Endothelial cell of umbilical vein (primary cell): ENCODE data around the gene SVOP. TPM values are rescaled to one million over a fixed set of nuclear protein-coding genes. Genes with fewer than 3 reads are reported as not detected.
A peak's percentile ranks its signal among the peaks of the same experiment; 100 is the strongest.

Experiments used
- BruUV-seq: library from RNA; stranded (reverse); fragments of 400-500 nt; replicated peaks from 2 replicates; lab custom pipeline; 2021; lab: Mats Ljungman, UMichigan
- CTCF ChIA-PET: fragments of 300-600, 350-600 bp; sonication (Branson Sonifier 250); formaldehyde crosslinking; loops from one replicate; lab custom pipeline; 2021; ENCODE audit warnings: antibody characterized with exemption, inconsistent platforms; lab: Charles Lee
- POLR2A ChIA-PET: fragments of 300-600, 350-600 bp; sonication (Branson Sonifier 250); formaldehyde crosslinking; loops from one replicate; lab custom pipeline; 2021; ENCODE audit warnings: antibody characterized with exemption, inconsistent platforms; lab: Charles Lee
- DNase-seq: peaks from one replicate; pipeline ENCODE4 v3.0.0-alpha.2; 2011; ENCODE audit warnings: low read depth, low spot score
- FAIRE-seq: peaks from 2 replicates; lab custom pipeline; 2011; peaks lifted over from hg19 to GRCh38; lab: Jason Lieb, UNC
- H2AFZ ChIP-seq: 2 replicates; pipeline ENCODE4 v1.6.0; 2012; ENCODE audit warnings: low read depth, low read length, control low read depth, inconsistent platforms
- H3K27ac ChIP-seq: 2 replicates; pipeline ENCODE4 v1.5.1; 2011; ENCODE audit warnings: low read depth, mild to moderate bottlenecking, control low read depth, low read length, moderate library complexity; ENCODE audit not compliant: insufficient read depth
- H3K27me3 ChIP-seq, 2 experiments: 2 replicates each; pipeline versions ENCODE4 v1.6.0 to v1.6.1; 2011; ENCODE audit warnings: low read length in 2 of 2, mixed read lengths in 1 of 2; ENCODE audit not compliant: control insufficient read depth in 2 of 2, insufficient read depth in 2 of 2
- H3K36me3 ChIP-seq, 2 experiments: 2 replicates in 1 of 2; 3 replicates in 1 of 2; pipeline ENCODE4 v1.5.1; 2011; ENCODE audit warnings: low read length in 2 of 2, mild to moderate bottlenecking in 1 of 2, moderate library complexity in 1 of 2; ENCODE audit not compliant: control insufficient read depth in 2 of 2, insufficient read depth in 2 of 2; ENCODE audit errors: extremely low read depth in 1 of 2
- H3K4me1 ChIP-seq: 3 replicates; pipeline ENCODE4 v1.5.1; 2011; ENCODE audit warnings: mild to moderate bottlenecking, low read length; ENCODE audit not compliant: control insufficient read depth, insufficient read depth; ENCODE audit errors: extremely low read depth
- H3K4me2 ChIP-seq: 2 replicates; pipeline ENCODE4 v1.6.1; 2011; ENCODE audit warnings: low read length, control low read depth, mixed read lengths; ENCODE audit not compliant: insufficient read depth
- H3K4me3 ChIP-seq, 3 experiments: fragments of 200-600 bp in 1 of 3; sonication (generic), shearing (Covaris generic) in 1 of 3; replicated peaks in 1 of 3; 2 replicates each; pipeline ENCODE4 v1.5.1; 2011 to 2016; ENCODE audit warnings: control low read depth in 3 of 3, low read length in 3 of 3, mild to moderate bottlenecking in 2 of 3, inconsistent platforms in 1 of 3, low read depth in 1 of 3, moderate library complexity in 1 of 3; ENCODE audit not compliant: insufficient read depth in 1 of 3
- H3K79me2 ChIP-seq: 2 replicates; pipeline ENCODE4 v1.6.0; 2012; ENCODE audit warnings: low read length, inconsistent platforms; ENCODE audit not compliant: control insufficient read depth, insufficient read depth
- H3K9ac ChIP-seq: replicated peaks from 2 replicates; pipeline ENCODE3; 2011; ENCODE audit warnings: low read length, control low read depth; ENCODE audit not compliant: insufficient read depth; ENCODE audit errors: extremely low read depth
- H3K9me1 ChIP-seq: replicated peaks from 3 replicates; pipeline ENCODE4 v1.6.0; 2011; ENCODE audit warnings: mild to moderate bottlenecking, low read length; ENCODE audit not compliant: control insufficient read depth, insufficient read depth; ENCODE audit errors: extremely low read depth
- H3K9me3 ChIP-seq: replicated peaks from 2 replicates; pipeline ENCODE4 v1.5.1; 2012; ENCODE audit warnings: low read length, inconsistent platforms; ENCODE audit not compliant: control insufficient read depth, insufficient read depth
- H4K20me1 ChIP-seq: replicated peaks from 2 replicates; pipeline ENCODE3; 2011; ENCODE audit warnings: mild to moderate bottlenecking, low read length; ENCODE audit not compliant: control insufficient read depth, insufficient read depth; ENCODE audit errors: extremely low read depth
- CTCF ChIP-seq, 2 donors: IDR thresholded peaks; 1 replicate in 1 of 2; 2 replicates in 1 of 2; pipeline ENCODE4 v1.5.1; 2011; ENCODE audit warnings: low read length in 2 of 2, mild to moderate bottlenecking in 2 of 2, moderate library complexity in 2 of 2, control low read depth in 1 of 2, inconsistent platforms in 1 of 2, low read depth in 1 of 2; ENCODE audit not compliant: insufficient read depth in 1 of 2; ENCODE audit errors: extremely low read depth in 1 of 2
- EZH2 ChIP-seq: IDR thresholded peaks from 2 replicates; pipeline ENCODE4 v1.6.1; 2012; ENCODE audit warnings: borderline replicate concordance, low read depth, mild to moderate bottlenecking, moderate library complexity, low read length, inconsistent platforms; ENCODE audit not compliant: severe bottlenecking
- FOS ChIP-seq: IDR thresholded peaks from 2 replicates; pipeline ENCODE4 v1.6.1; 2011; ENCODE audit warnings: mild to moderate bottlenecking, low read length, moderate library complexity, borderline replicate concordance; ENCODE audit not compliant: insufficient read depth
- GATA2 ChIP-seq: IDR thresholded peaks from 2 replicates; pipeline ENCODE4 v1.7.0; 2011; ENCODE audit warnings: low read depth, mild to moderate bottlenecking, moderate library complexity, mixed read lengths, low read length; ENCODE audit not compliant: insufficient read length, insufficient read depth
- JUN ChIP-seq: IDR thresholded peaks from 2 replicates; pipeline ENCODE4 v1.6.1; 2011; ENCODE audit warnings: borderline replicate concordance, low read depth; ENCODE audit not compliant: insufficient read length, insufficient read depth
- MAX ChIP-seq: IDR thresholded peaks from 2 replicates; pipeline ENCODE4 v1.6.1; 2011; ENCODE audit not compliant: insufficient read depth, insufficient read length
- MYC ChIP-seq: IDR thresholded peaks from one replicate; pipeline ENCODE4 v1.6.1; 2011; ENCODE audit warnings: mild to moderate bottlenecking, low read depth, low read length
- POLR2A ChIP-seq: IDR thresholded peaks from 2 replicates; pipeline ENCODE4 v1.6.1; 2012; ENCODE audit warnings: low read depth, mild to moderate bottlenecking, control low read depth, low read length
- POLR2AphosphoS5 ChIP-seq: IDR thresholded peaks from 2 replicates; pipeline ENCODE4 v1.6.1; 2012; ENCODE audit warnings: low read depth, mild to moderate bottlenecking, control low read depth, low read length, moderate library complexity; ENCODE audit not compliant: insufficient read depth
- dilution Hi-C: fragments of 300-500 bp; cut with MboI; formaldehyde crosslinking; loops from one replicate; pipeline ENCODE4 v1.15.0; 2019; ENCODE audit warnings: low sequenced_read_pairs; ENCODE audit not compliant: extremely low pct_ligation_motif_present
- intact Hi-C: fragments of 100-400 bp; cut with micrococcal nuclease; formaldehyde crosslinking; loops from one replicate; pipeline ENCODE4 v1.10.0; 2022
- polyA plus RNA-seq, 4 experiments: library from polyadenylated mRNA; depleted of rRNA in 3 of 4; stranded (reverse) in 3 of 4; unstranded in 1 of 4; fragments of >200 nt; gene quantifications; 2 replicates each; pipeline versions ENCODE4 v1.2.1 to v1.2.3, GENCODE V29; 2011 to 2012; ENCODE audit warnings: missing spikeins in 1 of 4
- total RNA-seq: library from RNA; stranded (reverse); gene quantifications from 2 replicates; pipeline ENCODE4 v1.2.3, GENCODE V29; 2021

The SVOP gene
- total and polyA plus RNA-seq, 2 donors (not counting 3 experiments of a cell fraction or from before 2014, with no cell fraction given): not detected

GRCh38 chr12:108948367-108948766, 72.5 kb downstream of the SVOP start:
- Histone ChIP-seq H3K9ac (no peak overlapping the region), H3K36me3 (no peaks in the 10 kb centered on the region), H3K79me2 (no peaks in the 10 kb centered on the region), H3K27me3 (no peaks in the 10 kb centered on the region), H3K4me3 (no peak overlapping the region), H3K9me3 (no peaks in the 10 kb centered on the region), H3K9me1 (no peaks in the 10 kb centered on the region), H4K20me1 (no peaks in the 10 kb centered on the region), H2AFZ (no peak overlapping the region), H3K27ac (no peak overlapping the region), H3K4me1 (no peaks in the 10 kb centered on the region), H3K4me2 (no peak overlapping the region)
- FAIRE-seq (peak; percentile 8), DNase-seq (no peak)
- TF ChIP-seq POLR2A: no peak
- no peak for TF ChIP-seq JUN
- TF ChIP-seq EZH2: no peak
- no peak for TF ChIP-seq MYC
- TF ChIP-seq POLR2AphosphoS5: no peak
- no peak for TF ChIP-seq CTCF (IDR thresholded peaks at IDR 0.05; ENCODE audit: extremely low read depth in 1 of 2, insufficient read depth in 1 of 2, low read depth in 1 of 2, low read length in 2 of 2)
- no peak for TF ChIP-seq GATA2
- no peak for TF ChIP-seq MAX
- TF ChIP-seq FOS: no peak
- dilution Hi-C loops: no loop called here
- POLR2A ChIA-PET: no interaction called here
- intact Hi-C loops: no loop called here
- BruUV-seq: no TSS peak
- CTCF ChIA-PET: interaction anchor here (1.2 to 1.7 kb wide), 4 partner anchors 59 to 284 kb away, joined by 3 to 4 read pairs (median 4); partner anchors contain the start of gene SSH1
